Uterus (tissue), 4 donors: ENCODE data around the gene CD22. TPM values are rescaled to one million over a fixed set of nuclear protein-coding genes. Genes with fewer than 3 reads are reported as not detected.

ENCODE experiments used
- DNase-seq, 2 donors: peaks; one replicate each; pipeline ENCODE4 v3.0.0-alpha.2; 2019 to 2020
- H3K27ac ChIP-seq, 2 donors: fragments of 200-600 bp; sonication (generic); 1 replicate in 1 of 2; 2 replicates in 1 of 2; pipeline ENCODE4 v1.5.1; 2016 to 2018
- H3K27me3 ChIP-seq, 2 donors: fragments of 200-600 bp; sonication (generic); one replicate each; pipeline ENCODE4 v1.5.1; 2018 to 2019; ENCODE audit warnings: control low read depth in 1 of 2
- H3K36me3 ChIP-seq, 2 donors: fragments of 200-600 bp; sonication (generic); one replicate each; pipeline ENCODE4 v1.5.1; 2019; ENCODE audit warnings: control low read depth in 1 of 2
- H3K4me1 ChIP-seq, 2 donors: fragments of 200-600 bp; sonication (generic); one replicate each; pipeline ENCODE4 v1.5.1; 2018 to 2019; ENCODE audit warnings: control low read depth in 1 of 2
- H3K4me3 ChIP-seq, 2 donors: fragments of 200-600 bp; sonication (generic); 1 replicate in 1 of 2; 2 replicates in 1 of 2; pipeline ENCODE4 v1.5.1; 2018 to 2019; ENCODE audit warnings: mild to moderate bottlenecking in 1 of 2
- H3K9me3 ChIP-seq, 2 donors: fragments of 200-600 bp; sonication (generic); one replicate each; pipeline ENCODE4 v1.5.1; 2019; ENCODE audit warnings: control low read depth in 1 of 2
- CTCF ChIP-seq, 4 experiments: fragments of 200-600 bp in 2 of 4; fragments of 450-650 bp in 2 of 4; sonication (generic) in 2 of 4; IDR thresholded peaks; one replicate each; pipeline ENCODE4 v1.5.1; 2016 to 2019; ENCODE audit warnings: antibody characterized with exemption in 4 of 4, mild to moderate bottlenecking in 2 of 4, moderate library complexity in 1 of 4
- POLR2A ChIP-seq, 2 donors: fragments of 450-650 bp; IDR thresholded peaks; one replicate each; pipeline ENCODE4 v1.6.1; 2016; ENCODE audit warnings: antibody characterized with exemption in 2 of 2, mild to moderate bottlenecking in 1 of 2, moderate library complexity in 1 of 2
- intact Hi-C: fragments of 100-400 bp; cut with DNase I; formaldehyde crosslinking; loops from one replicate; pipeline ENCODE4 v1.15.1; 2023; ENCODE audit warnings: low total_unique reads
- microRNA-seq: library from miRNA; unstranded; fragments of <30 nt; microRNA quantifications from one replicate; pipeline ENCODE4, GENCODE V29; 2016; ENCODE audit warnings: borderline microRNAs expressed, borderline replicate concordance
- total RNA-seq, 4 donors: library from RNA; depleted of rRNA in 3 of 4; stranded (reverse); fragments of >200 nt in 3 of 4; gene quantifications; one replicate each; pipeline versions ENCODE4 v1.1.0 to v1.2.4, GENCODE V29; 2014 to 2023
- donor health status: DM: yes; HTN: yes; CAD: no.

Gene CD22
- total RNA-seq, 4 donors from 2014 or later: under 0.01 to 9.4 (median 1.3) TPM

DNA sequence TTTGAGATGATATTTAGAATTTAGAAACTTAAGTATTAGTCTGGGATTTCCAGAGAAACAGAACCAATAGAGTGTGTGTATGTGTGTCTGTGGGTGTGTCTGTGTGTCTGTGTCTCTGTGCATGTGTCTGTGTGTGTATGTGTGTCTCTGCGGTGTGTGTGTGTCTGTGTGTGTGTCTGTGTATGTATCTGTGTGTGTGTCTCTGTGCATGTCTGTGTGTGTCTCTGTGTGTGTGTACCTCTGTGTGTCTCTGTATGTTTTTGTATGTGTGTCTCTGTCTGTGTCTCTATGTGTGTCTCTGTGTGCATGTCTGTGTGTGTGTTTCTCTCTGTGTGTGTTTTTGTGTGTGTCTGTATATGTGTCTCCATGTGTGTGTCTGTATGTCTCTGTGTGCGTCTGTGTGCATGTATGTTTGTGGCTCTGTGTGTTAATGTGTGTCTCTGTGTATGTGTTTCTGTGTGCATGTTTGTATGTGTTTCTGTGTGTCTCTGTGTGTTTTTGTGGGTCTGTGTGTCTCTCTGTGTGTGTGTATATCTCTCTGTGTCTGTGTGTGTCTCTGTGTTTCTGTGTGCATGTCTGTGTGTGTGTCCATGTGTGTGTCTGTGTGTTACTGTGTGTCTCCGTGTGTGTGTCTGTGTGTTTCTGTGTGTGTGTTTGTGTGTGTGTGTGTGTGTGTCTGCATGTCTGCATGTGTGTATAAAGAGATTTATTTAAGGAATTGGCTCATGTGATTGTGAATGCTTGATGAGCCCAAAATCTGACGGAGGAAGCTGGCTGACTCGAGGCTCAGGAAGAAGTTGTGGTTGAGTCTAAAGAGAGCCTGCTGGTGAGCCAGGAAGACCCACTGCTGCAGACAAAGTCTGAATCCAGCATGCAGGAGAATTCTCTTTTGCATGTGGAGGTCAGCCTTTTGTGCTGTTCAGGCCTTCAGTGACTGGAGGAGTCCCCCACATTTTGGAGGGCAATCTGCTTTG, 64.0 kb downstream of the CD22 start:
- TF ChIP-seq POLR2A (IDR thresholded peaks at IDR 0.05) (no peak), CTCF (IDR thresholded peaks at IDR 0.05) (no peak)
- intact Hi-C loops: no loop called here
- Histone ChIP-seq H3K27me3 (no peaks in the 10 kb centered on the region), H3K9me3 (no peaks in the 10 kb centered on the region), H3K27ac (no peak overlapping the region), H3K4me3 (no peak overlapping the region), H3K4me1 (no peaks in the 10 kb centered on the region), H3K36me3 (no peaks in the 10 kb centered on the region)
- no peak for DNase-seq

DNA sequence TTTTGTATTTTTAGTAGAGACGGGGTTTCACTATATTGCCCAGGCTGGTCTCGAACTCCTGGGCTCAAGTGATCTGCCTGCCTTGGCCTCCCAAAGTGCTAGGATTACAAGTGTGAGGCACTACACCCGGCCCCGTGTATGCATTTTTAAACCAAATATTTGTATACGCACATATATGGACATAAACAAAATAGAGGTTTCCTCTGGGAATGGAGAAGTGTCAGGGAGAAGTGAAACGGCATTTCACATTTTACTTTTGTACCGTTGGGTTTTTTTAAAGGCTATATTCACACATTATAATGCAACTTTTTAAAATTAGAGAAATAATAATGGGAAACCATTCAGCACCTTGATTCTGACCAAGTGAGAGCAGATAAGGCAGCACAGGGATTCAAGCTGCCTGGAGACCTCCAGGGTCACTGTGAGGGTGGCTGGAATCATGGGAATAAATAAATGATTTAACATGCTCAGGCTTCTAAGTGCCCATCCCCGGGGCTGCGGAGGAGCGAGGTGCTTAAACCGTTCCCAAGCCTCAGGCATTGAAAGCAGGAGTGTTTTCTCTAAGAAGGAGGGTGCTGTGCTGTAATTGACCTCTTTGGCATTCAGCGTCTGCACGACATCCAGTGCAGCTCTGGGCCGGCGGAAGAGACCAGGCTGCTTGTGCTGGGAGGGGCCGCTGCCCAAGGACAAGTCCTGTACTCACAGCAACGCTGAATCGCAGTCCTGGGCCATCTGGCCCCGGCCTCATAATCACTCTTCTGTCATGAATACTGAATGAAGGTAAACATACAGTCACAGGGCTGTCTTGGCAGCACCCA, 66.6 kb downstream of the CD22 start:
- Histone ChIP-seq H3K4me3 (no peak overlapping the region), H3K9me3 (no peaks in the 10 kb centered on the region), H3K27ac (no peak overlapping the region), H3K4me1 (no peaks in the 10 kb centered on the region), H3K36me3 (no peaks in the 10 kb centered on the region), H3K27me3 (no peaks in the 10 kb centered on the region)
- DNase-seq: no peak
- no peak for TF ChIP-seq CTCF (IDR thresholded peaks at IDR 0.05)
- TF ChIP-seq POLR2A (IDR thresholded peaks at IDR 0.05): no peak
- intact Hi-C loops: no loop called here

DNA sequence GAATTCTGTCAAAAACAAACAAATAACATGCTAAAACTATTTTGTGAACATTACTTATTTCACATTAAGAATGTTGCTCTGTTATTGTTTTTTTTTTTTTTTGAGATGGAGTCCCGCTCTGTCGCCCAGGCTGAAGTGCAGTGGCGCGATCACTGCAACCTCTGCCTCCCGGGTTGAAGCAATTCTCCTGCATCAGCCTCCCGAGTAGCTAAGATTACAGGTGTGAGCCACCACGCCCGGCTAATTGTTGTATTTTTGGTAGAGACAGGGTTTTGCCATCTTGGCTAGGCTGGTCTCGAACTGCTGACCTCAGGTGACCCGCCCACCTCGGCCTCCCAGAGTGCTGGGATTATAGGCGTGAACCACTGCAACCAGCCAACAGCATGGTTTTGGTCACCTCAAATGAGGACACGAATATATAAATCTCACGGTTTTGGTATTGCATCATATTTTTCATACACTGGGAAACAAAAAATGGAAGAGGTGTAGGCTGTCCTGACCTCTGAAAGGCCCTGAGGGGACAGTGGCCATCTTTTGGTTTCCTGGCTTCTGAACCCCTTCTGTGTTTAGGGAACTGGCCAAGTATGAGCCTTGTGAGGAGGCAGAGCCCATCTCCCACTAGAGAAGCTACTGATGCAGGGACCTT, 67.4 kb downstream of the CD22 start:
- Histone ChIP-seq H3K27ac (no peak overlapping the region), H3K36me3 (no peaks in the 10 kb centered on the region), H3K27me3 (no peaks in the 10 kb centered on the region), H3K4me3 (no peak overlapping the region), H3K4me1 (no peaks in the 10 kb centered on the region), H3K9me3 (no peaks in the 10 kb centered on the region)
- DNase-seq: no peak
- intact Hi-C loops: no loop called here
- no peak for TF ChIP-seq CTCF (IDR thresholded peaks at IDR 0.05)
- TF ChIP-seq POLR2A (IDR thresholded peaks at IDR 0.05): no peak

Small RNAs within 50 kb of the gene (microRNA-seq; reads per million reads assigned to microRNA genes)
- gene MIR5196: not detected

Other genes with a start within 250 kb of the CD22 start
- 1 to 10 TPM; 1.5 to 3.8 (median 1.6) TPM for gene FXYD3, start 213.4 kb upstream of the CD22 start, total RNA-seq
- 10 to 100 TPM in 3 of 4 donors, 1 to 10 TPM in 1; 5.1 to 44.4 (median 19.7) TPM for gene LGI4, start 194.1 kb upstream of the CD22 start, total RNA-seq
- 100 to 1,000 TPM in 2 of 4 donors, 10 to 100 TPM in 2; 18.1 to 214 (median 105) TPM for gene FXYD1, start 190.4 kb upstream of the CD22 start, total RNA-seq
- 1 to 10 TPM in 1 of 4 donors, under 1 TPM in 1, not detected in 2; 0.83 to 3.7 TPM for gene FXYD7, start 185.9 kb upstream of the CD22 start, total RNA-seq
- 10 to 100 TPM; 10.9 to 86.2 (median 34.2) TPM for gene FXYD5, start 174.5 kb upstream of the CD22 start, total RNA-seq
- gene FAM187B, start 100.4 kb upstream of the CD22 start, total RNA-seq: under 1 TPM in 1 of 4 donors, not detected in 3; 0.21 TPM
- 10 to 100 TPM in 3 of 4 donors, 1 to 10 TPM in 1; 7.3 to 37.8 (median 20.2) TPM for gene LSR, start 80.2 kb upstream of the CD22 start, total RNA-seq
- gene USF2, start 60.2 kb upstream of the CD22 start, total RNA-seq: 100 to 1,000 TPM in 1 of 4 donors, 10 to 100 TPM in 3; 48.8 to 155 (median 87.5) TPM
- 1 to 10 TPM in 1 of 4 donors, not detected in 3; 1.1 TPM for gene HAMP, start 46.7 kb upstream of the CD22 start, total RNA-seq
- 10 to 100 TPM in 1 of 4 donors, under 1 TPM in 1, not detected in 2; 0.91 to 15.1 TPM for gene MAG, start 37.0 kb upstream of the CD22 start, total RNA-seq
- under 1 TPM in 1 of 4 donors, not detected in 3; 0.21 TPM for gene FFAR1, start 18.7 kb downstream of the CD22 start, total RNA-seq
- not detected for gene FFAR3, start 29.3 kb downstream of the CD22 start, total RNA-seq
- not detected for gene GPR42, start 41.9 kb downstream of the CD22 start, total RNA-seq
- under 1 TPM in 2 of 4 donors, not detected in 2; 0.21 TPM for gene FFAR2, start 119.1 kb downstream of the CD22 start, total RNA-seq
- not detected for gene KRTDAP, start 161.3 kb downstream of the CD22 start, total RNA-seq
- 10 to 100 TPM in 3 of 4 donors, 1 to 10 TPM in 1; 4.4 to 73.7 (median 39.5) TPM for gene DMKN, start 184.5 kb downstream of the CD22 start, total RNA-seq
- under 1 TPM in 1 of 4 donors, not detected in 3; 0.37 TPM for gene SBSN, start 199.1 kb downstream of the CD22 start, total RNA-seq
- not detected for gene GAPDHS, start 204.3 kb downstream of the CD22 start, total RNA-seq
- 100 to 1,000 TPM in 1 of 4 donors, 10 to 100 TPM in 3; 34.6 to 111 (median 50.0) TPM for gene TMEM147, start 216.4 kb downstream of the CD22 start, total RNA-seq
- gene ATP4A, start 234.5 kb downstream of the CD22 start, total RNA-seq: under 1 TPM in 1 of 4 donors, not detected in 3; 0.14 TPM